DMS 273 treated with DMSO at 0.1 percent for 48 hours (cell line): ENCODE results near the gene TM9SF2.
A peak's percentile ranks its signal among the peaks of the same experiment; 100 is the strongest.
"Not testable (repeated sequence)": the region's sequence is repeated elsewhere in the genome, so short reads cannot be mapped to it uniquely, and the experiment has no call there.

Experiments
- DNase-seq: peaks from one replicate; lab custom pipeline; 2025; lab: John Stamatoyannopoulos, UW

TM9SF2 gene

GRCh38 chr13:99501184-99501847 lies at the start of gene TM9SF2:
TM9SF2 (plus strand) TSS chr13:99501472; CDS start chr13:99501607, 135 bp downstream.
- peak; percentile 85 for DNase-seq

DNA sequence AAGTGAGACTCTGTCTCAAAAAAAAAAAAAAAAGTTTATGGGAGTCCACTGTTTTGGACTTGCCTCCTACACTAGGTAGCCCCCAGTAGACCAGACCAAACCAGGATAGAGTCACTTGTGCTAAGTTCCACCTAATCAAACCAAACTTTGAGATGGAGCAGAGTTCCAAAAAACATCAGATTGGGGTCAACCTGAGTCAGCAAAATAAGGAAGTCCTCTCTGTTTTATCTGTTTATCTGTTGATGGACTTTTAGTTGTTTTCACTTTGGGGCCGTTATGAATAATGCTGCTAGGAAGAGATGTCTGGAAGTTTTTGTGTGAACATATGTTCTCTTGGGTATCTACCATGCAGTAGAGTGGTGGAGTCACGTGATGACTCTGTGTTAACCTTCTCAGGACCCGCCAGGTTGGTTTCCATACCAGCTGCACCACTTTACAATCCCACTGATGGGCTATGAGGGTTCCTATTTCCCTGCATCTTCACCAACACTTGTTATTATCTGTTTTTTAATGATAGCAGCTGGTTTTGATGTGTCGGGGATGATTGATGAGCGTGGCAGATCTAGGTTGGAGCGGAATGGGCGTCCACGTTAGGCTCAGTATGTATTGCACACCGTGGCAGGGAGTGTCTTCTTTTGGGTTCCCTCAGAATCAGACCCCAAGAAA lies 46.6 kb upstream of the TM9SF2 start:
- no peak for DNase-seq

DNA sequence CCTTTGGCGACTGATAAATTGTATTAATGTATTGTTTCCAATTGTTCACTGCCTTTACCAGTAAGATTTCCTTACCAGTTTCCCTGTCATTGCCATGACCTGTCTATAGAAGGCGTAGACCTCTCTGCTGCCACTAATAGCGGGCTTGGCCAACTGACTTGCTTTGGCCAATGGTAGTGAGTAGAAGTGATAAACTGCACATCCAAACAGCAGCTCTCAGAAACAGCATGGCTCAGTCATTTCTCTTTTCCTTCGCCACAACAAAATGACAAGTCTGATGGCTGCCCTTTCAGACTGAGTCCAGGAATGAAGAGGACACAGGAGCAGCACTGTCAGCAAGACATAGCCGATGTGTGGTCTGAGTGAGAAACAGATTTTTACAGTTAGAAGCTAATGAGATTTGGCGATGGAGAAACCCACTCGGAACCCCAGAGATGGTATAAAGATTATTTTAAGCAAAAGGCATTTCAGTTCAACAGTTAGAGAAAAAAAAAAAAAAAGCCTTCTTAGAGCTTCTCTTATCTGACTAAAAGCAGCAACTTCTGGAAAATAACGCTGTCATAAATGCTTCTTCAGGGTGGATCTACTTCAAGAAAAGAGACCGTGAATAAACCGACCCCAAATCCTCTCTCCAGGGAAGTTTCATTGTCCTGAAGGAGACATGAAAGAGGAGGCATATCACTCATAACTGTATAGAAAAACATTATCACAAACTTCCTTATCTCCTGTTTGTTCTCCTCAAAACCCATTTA lies 42.0 kb upstream of the TM9SF2 start:
- no peak for DNase-seq

- DNase-seq, result not testable (repeated sequence)
Observed at GRCh38 chr13:99460802-99461201, 40.5 kb upstream of the TM9SF2 start.

DNA sequence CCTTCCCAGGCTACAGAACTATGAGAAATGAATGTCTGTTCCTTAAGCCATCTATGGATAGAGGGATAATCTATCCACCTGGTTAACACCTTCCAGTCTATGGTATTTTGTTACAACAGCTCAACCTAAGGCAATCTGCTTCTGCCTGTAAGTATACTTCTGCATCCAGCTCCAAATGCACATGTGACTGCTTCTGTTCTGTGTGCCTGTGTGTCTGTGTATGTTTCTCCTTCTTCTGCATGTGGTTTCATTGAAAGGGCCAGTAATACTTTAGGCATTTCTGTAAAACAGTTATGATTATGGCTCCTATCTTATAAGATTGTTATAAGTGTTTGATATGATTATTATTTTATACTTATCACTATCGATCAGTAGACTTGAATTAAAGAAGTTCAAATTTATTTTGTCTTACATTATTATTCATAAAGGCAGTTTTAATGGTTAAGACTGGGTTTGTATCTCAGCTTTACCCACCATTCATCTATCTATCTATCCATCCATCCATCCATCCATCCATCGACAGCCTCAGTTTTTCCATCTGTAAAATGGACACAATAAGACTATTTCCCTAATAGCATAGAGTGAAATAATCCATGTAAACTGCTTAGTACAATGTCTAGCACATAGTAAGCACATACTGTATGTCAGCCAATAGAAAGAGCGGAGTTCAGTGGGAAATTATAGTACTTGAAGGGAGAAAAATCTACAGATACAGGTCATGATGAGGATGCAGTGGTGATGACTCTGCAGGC lies 37.5 kb upstream of the TM9SF2 start:
- no peak for DNase-seq

GRCh38 chr13:99464441-99464949 lies 36.8 kb upstream of the TM9SF2 start:
- no peak for DNase-seq

DNA sequence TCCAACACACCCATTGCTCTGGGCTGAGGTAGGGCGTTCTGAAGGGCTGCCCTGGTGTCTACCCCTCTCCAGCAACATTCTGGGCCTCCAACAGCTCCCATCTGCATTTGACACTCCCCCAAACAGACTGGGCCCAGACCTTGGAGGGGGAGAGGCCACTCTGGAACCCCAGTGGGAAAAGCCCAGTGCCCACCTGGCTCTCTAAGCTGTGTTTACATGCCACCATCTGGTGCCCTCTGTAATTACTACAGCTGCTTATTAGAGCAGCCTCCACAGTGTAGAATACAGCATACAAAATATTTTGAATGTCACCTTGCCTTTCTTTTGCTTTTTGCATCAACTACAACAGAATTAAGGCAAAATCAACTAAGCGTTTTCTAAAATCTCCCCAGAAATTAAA lies 35.8 kb upstream of the TM9SF2 start:
- peak; percentile 91 for DNase-seq

DNA sequence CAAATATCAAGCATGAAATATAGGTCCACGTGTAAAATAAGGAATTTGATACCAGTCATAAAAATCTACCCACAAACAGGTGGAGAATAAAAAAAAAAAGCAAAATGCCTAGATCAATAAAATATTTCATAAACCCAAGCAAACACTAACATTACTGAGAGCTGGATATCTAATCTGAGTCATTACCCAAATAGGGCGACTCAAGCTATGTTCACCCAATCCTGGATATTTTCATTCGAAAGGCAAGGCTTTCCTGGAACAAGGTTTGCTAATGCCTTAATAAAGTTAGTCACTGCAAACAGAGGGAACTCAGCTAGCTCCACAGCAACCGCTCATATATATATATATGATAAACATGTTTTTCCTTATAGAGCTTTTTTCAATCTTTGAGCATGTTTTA lies 33.5 kb upstream of the TM9SF2 start:
- DNase-seq, result no peak

- DNase-seq, result peak; percentile 75
Observed at GRCh38 chr13:99469041-99469440, 32.2 kb upstream of the TM9SF2 start.

DNA sequence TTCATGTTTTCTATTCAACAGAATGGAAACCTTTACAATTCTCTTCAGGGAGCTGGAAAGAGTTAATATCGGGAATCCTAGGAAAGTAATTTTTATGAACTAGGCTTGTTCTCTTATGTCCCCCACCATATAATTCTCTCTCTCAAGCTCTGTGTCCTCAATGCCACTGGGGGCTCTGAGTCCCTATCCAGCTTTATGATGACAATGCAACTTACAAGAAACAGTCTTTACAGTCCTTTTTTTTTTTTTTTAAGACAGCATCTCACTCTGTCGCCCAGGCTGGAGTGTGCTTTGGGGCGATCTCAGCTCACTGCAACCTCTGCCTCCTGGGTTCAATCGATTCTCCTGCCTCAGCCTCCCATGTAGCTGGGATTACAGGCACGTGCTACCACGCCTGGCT lies 31.2 kb upstream of the TM9SF2 start:
- DNase-seq, result no peak

- DNase-seq, result no peak
Observed at GRCh38 chr13:99471221-99472121, 29.8 kb upstream of the TM9SF2 start.

DNA sequence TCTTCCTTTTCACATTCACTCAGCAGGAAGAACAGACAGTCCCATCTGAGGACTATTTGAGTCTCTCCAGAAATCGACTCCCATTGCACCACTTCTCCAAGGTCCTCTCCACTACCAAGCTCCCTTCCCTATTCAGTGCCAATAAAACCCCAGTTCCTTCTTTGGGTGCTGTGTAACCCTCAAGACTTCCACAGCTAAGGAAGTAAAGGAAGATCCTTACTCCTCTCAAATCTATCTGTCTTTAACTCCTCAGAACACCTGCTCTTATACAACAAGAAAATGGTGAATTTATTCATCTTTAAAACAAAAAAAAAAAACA lies 29.2 kb upstream of the TM9SF2 start:
- DNase-seq, result no peak

DNA sequence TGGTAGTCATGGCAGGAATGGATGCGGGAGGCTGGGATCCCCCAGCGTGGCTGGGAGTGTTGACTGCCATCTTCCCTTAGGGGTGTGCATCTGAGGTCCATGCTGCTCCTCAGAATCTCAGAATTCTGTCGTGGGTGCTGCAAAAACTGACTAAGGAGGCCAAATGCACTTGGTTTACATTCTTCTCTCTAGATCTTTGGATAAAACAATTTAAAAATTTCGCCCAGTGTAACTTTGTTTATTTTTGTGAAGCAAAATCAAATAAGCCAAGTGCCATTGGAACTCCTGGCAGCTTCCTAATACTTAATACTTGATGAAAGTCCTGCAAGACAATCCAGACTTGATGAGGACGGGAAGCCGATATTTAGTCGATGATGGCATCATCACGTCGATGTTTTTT lies 27.8 kb upstream of the TM9SF2 start:
- DNase-seq, result no peak

DNA sequence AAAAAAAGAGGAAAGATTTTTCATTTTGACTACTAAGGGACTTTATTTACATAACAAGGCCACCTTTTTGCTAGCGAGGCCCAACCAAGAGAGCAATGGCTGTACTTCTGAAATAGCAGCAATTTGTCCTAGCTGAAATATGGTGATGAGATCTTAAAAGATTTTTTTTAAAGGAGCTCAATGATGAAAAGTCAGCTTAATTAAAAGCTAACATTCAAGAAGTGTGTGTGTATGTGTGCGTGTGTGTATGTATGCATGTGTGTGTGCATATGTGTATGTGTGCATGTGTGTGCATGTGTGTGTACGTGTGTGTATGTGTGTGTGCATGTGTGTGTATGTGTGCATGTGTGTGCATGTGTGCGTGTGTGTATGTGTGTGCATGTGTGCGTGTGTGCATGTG lies 24.6 kb upstream of the TM9SF2 start:
- no peak for DNase-seq

DNA sequence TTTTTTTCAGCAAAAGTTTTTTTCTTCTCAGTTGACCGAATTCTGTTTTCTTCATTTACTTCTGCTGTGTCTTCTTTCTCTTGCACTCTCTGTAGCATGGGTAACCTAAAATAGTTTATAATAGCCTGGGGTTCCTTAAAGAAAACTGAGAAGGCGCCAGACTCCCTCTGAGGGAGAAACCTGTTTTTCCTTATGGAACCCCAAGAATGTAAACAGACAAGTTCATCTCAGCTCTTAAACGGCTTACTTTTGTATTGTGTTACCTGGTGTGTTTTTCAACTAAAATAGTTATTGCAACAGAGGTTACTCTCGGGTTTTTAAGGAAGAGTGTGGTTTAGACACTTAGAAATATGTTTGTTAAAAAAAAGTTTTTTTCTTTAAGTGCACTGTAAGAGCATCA lies 23.8 kb upstream of the TM9SF2 start:
- no peak for DNase-seq

DNA sequence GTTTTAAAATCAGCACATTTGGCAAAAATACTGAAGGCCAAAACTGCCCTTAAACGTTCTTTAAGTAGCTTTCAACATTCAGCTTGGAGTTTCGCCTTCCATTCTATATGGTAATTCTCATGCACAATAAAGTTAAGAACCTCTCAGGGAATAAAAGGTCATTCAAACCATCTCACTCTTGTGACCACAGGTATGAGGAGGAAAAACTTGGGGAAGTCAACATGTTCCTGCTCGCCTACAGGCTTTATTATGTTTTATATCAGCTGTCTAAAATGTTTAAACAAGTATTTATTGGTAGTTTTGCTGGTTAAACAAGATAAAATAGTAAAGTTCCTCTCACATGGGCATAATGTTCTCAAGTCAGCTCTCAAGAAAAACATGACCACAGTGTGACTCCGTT lies 19.9 kb upstream of the TM9SF2 start:
- no peak for DNase-seq

- no peak for DNase-seq
Observed at GRCh38 chr13:99484473-99484872, 16.8 kb upstream of the TM9SF2 start.

DNA sequence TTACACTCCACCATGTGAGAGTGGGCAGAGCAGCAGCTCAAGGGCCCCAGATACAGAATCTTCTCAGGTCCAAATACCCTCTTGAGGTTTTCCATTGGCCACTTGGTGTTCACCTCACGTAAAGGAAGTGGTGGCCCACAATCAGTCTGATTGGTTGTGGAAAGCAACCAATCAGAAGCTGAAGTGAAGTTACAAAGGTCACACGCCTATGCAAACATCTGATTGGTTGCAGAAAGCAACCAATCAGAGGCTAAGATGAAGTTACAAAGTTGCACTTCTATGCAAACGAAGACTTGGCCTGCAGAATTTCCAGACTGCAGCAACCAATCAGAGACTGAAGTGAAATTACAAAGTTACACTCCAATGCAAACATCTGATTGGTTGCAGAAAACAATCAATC lies 14.3 kb upstream of the TM9SF2 start:
- no peak for DNase-seq

- DNase-seq, result no peak
Observed at GRCh38 chr13:99489028-99489427, 12.2 kb upstream of the TM9SF2 start.

- DNase-seq, result not testable (repeated sequence)
Observed at GRCh38 chr13:99491750-99492149, 9.5 kb upstream of the TM9SF2 start.

- DNase-seq, result no peak
Observed at GRCh38 chr13:99495466-99496183, 5.6 kb upstream of the TM9SF2 start.
